ENCODE results near the gene OLFML1.

OLFML1 gene

DNA sequence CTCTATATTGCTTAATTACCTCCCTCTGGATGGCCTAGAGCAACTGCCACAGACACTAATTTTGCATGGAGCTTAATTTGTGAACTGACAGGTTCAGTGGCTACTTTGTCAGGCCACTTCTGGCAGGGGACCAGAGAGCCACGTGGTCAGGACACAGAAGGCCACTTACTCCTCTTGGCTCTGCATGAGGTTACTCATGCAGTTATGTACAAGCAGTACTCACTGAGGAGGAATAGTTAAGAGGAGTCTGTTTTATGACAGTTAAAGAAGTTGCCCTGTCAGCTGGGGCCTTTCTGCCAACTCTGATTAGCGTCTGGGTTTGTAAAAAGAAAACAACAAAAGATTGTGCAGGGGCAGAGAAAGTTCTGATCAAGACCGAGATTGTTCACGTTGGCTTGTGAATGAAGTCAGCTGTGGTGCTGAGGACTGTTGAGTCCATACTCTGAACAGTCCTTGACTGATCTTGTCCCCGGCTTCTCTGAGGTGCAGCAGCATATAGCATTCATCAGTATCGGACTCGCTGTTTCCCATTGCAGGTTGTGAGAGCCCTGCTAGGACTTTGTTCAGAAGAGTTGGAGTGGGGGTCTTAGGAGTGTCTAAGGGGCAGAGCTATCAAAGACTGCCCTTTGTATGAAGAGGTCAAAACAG is 69.9 kb downstream of the OLFML1 start:
- Histone ChIP-seq H4K20me1 (ENCODE audit: insufficient read depth, low read length) (peaks cover 23% of the 10 kb centered on the region), H3K9me3 (ENCODE audit: insufficient read depth, low read length) (no peaks in the 10 kb centered on the region)
- TF ChIP-seq, protein P1, sequence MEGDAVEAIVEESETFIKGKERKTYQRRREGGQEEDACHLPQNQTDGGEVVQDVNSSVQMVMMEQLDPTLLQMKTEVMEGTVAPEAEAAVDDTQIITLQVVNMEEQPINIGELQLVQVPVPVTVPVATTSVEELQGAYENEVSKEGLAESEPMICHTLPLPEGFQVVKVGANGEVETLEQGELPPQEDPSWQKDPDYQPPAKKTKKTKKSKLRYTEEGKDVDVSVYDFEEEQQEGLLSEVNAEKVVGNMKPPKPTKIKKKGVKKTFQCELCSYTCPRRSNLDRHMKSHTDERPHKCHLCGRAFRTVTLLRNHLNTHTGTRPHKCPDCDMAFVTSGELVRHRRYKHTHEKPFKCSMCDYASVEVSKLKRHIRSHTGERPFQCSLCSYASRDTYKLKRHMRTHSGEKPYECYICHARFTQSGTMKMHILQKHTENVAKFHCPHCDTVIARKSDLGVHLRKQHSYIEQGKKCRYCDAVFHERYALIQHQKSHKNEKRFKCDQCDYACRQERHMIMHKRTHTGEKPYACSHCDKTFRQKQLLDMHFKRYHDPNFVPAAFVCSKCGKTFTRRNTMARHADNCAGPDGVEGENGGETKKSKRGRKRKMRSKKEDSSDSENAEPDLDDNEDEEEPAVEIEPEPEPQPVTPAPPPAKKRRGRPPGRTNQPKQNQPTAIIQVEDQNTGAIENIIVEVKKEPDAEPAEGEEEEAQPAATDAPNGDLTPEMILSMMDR (IDR thresholded peaks at IDR 0.05; ENCODE audit: low read depth, low read length) = no peak
- TF ChIP-seq EZH2phosphoT487 (IDR thresholded peaks at IDR 0.05; ENCODE audit: low read depth) = no peak

GRCh38 chr11:7558046-7558445 is 72.7 kb downstream of the OLFML1 start:
- Histone ChIP-seq H3K4me1 (ENCODE audit: low read length) (peaks cover 39% of the 10 kb centered on the region), H3K79me2 (ENCODE audit: low read length) (peaks cover 79% of the 10 kb centered on the region), H4K20me1 (ENCODE audit: insufficient read depth, low read length) (peaks cover 13% of the 10 kb centered on the region; the same call in 1 of the 2 replicates), H3K4me2 (ENCODE audit: low read length) (no peak overlapping the region), H3K27ac (ENCODE audit: low read length) (0 out of 2 replicates have a peak overlapping the region, but pooled peaks have one; percentile 11), H3K4me3 (ENCODE audit: low read length) (no peak overlapping the region), H3K9ac (ENCODE audit: low read length) (no peak overlapping the region), H3K36me3 (replicated peaks; ENCODE audit: low read depth, low read length) (peaks cover 51% of the 10 kb centered on the region), H2AFZ (ENCODE audit: low read depth, low read length) (no peak overlapping the region), H3K9me3 (ENCODE audit: insufficient read depth, low read length) (no peaks in the 10 kb centered on the region), H3K27me3 (ENCODE audit: low read depth, low read length) (no peaks in the 10 kb centered on the region)
- no peak for TF ChIP-seq EZH2phosphoT487 (IDR thresholded peaks at IDR 0.05; ENCODE audit: low read depth)
- TF ChIP-seq, protein P1 (IDR thresholded peaks at IDR 0.05; ENCODE audit: low read depth, low read length) = no peak

More for the DNA sequence above, 69.9 kb downstream of the OLFML1 start:
- no peak overlapping the region for H3K4me3 ChIP-seq (ENCODE audit: low read length)
- H3K36me3 ChIP-seq (replicated peaks; ENCODE audit: low read depth, low read length) = peaks cover 57% of the 10 kb centered on the region
- H3K4me2 ChIP-seq (ENCODE audit: low read length) = no peak overlapping the region
- peaks cover 28% of the 10 kb centered on the region for H3K4me1 ChIP-seq (ENCODE audit: low read length)
- peaks cover 71% of the 10 kb centered on the region for H3K79me2 ChIP-seq (ENCODE audit: low read length)
- H3K9ac ChIP-seq (ENCODE audit: low read length) = no peak overlapping the region
- no peak overlapping the region for H3K27ac ChIP-seq (ENCODE audit: low read length)
- H3K27me3 ChIP-seq (ENCODE audit: low read depth, low read length) = no peaks in the 10 kb centered on the region
- no peak overlapping the region for H2AFZ ChIP-seq (ENCODE audit: low read depth, low read length)

DNA sequence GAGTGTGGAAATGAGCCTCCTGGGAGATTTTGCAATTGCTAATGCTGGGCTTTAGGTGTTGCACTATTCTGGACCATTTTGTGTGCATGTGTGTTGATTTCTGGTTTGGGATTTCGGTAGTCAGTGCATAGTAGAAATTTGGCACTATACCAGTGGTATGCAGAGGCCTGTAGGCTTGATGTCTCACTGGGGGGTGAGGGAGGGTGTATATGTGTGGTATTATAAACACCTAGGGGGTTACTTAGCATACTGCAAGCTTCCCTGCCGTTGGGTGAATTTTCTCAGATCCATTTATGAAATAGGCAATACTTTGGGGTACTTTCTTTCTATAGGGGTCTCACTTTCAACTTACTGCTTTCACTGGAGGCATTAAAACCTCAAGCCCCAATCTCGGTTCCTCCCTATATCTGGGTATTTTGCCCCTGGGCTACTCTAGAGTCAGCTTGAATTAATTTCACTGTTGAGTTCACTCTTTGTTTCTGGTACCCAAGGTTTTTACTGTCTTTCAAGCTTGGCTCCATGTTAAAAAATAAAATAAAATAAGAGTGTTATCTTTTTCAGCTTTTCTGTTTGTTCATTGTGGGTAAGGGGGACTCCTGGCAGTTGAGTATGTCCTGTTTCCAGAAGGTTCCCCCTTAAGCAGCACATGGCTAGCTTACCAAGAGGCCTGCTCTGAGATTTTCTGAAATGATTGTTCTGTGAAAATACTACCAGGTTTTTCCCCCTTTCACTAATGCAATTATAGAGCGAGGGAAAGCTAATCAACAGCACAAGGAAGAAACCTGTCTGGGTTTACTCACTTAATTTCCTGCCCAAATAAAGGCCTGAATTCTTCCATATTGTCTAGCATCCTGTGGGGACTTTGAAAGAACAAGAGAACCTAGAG is 74.3 kb downstream of the OLFML1 start:
- H3K27ac ChIP-seq (ENCODE audit: low read length) = peak overlapping the region; percentile 86
- TF ChIP-seq EZH2phosphoT487 (IDR thresholded peaks at IDR 0.05; ENCODE audit: low read depth) = no peak
- TF ChIP-seq, protein P1 (IDR thresholded peaks at IDR 0.05; ENCODE audit: low read depth, low read length) = no peak
- H3K36me3 ChIP-seq (replicated peaks; ENCODE audit: low read depth, low read length) = peaks cover 49% of the 10 kb centered on the region
- peak overlapping the region; percentile 33 for H3K4me3 ChIP-seq (ENCODE audit: low read length)
- peaks cover 73% of the 10 kb centered on the region for H3K79me2 ChIP-seq (ENCODE audit: low read length)
- no peak overlapping the region for H2AFZ ChIP-seq (ENCODE audit: low read depth, low read length)
- peaks cover 16% of the 10 kb centered on the region; the same call in 1 of the 2 replicates for H4K20me1 ChIP-seq (ENCODE audit: insufficient read depth, low read length)
- H3K4me1 ChIP-seq (ENCODE audit: low read length) = peaks cover 41% of the 10 kb centered on the region
- peak overlapping the region; percentile 70 for H3K4me2 ChIP-seq (ENCODE audit: low read length)
- H3K9ac ChIP-seq (ENCODE audit: low read length) = peak overlapping the region; percentile 30
- no peaks in the 10 kb centered on the region for H3K9me3 ChIP-seq (ENCODE audit: insufficient read depth, low read length)
- H3K27me3 ChIP-seq (ENCODE audit: low read depth, low read length) = no peaks in the 10 kb centered on the region

Measured in OCI-LY3 (cell line).